DND-41 (cell line): ENCODE measurements around the gene CRIP1.

Source experiments
- ATAC-seq: fragments of 200-7000 bp; cut with Tn5 transposase; 3 replicates; pipeline ENCODE4 v1.9.1; 2021; ENCODE audit warnings: low read depth; ENCODE audit not compliant: insufficient read depth
- DNase-seq: peaks from one replicate; pipeline ENCODE4 v3.0.0-alpha.2; 2020
- H2AFZ ChIP-seq: 2 replicates; pipeline ENCODE4 v1.6.0; 2012; ENCODE audit warnings: low read depth, low read length
- H3K27ac ChIP-seq: 2 replicates; pipeline ENCODE4 v1.5.1; 2012; ENCODE audit warnings: low read length, inconsistent platforms
- H3K27me3 ChIP-seq: fragments of 200-600 bp; sonication (generic); 2 replicates; pipeline ENCODE4 v1.6.0; 2012; ENCODE audit warnings: low read length, mild to moderate bottlenecking, inconsistent platforms; ENCODE audit not compliant: insufficient read depth, poor library complexity
- H3K36me3 ChIP-seq: 2 replicates; pipeline ENCODE4 v1.5.1; 2012; ENCODE audit warnings: low read length, inconsistent platforms; ENCODE audit not compliant: insufficient read depth
- H3K4me1 ChIP-seq: 2 replicates; pipeline ENCODE4 v1.5.1; 2012; ENCODE audit warnings: mild to moderate bottlenecking, low read length; ENCODE audit not compliant: insufficient read depth
- H3K4me2 ChIP-seq: 2 replicates; pipeline ENCODE4 v1.6.0; 2012; ENCODE audit warnings: mild to moderate bottlenecking, moderate library complexity, low read length, inconsistent platforms; ENCODE audit not compliant: insufficient read depth
- H3K4me3 ChIP-seq, 2 experiments: fragments of 200-600 bp in 1 of 2; shearing (Covaris generic) in 1 of 2; 2 replicates each; pipeline ENCODE4 v1.5.1; 2012 to 2016; ENCODE audit warnings: inconsistent platforms in 2 of 2, low read length in 2 of 2, mild to moderate bottlenecking in 2 of 2, low read depth in 1 of 2, moderate library complexity in 1 of 2
- H3K79me2 ChIP-seq: 2 replicates; pipeline ENCODE4 v1.6.0; 2012; ENCODE audit warnings: low read length, inconsistent platforms; ENCODE audit not compliant: insufficient read depth
- H3K9ac ChIP-seq: 2 replicates; pipeline ENCODE4 v1.6.0; 2012; ENCODE audit warnings: low read depth, mild to moderate bottlenecking, inconsistent platforms, low read length, moderate library complexity
- H3K9me3 ChIP-seq: 2 replicates; pipeline ENCODE4 v1.5.1; 2012; ENCODE audit warnings: low read length, moderate library complexity, mild to moderate bottlenecking, inconsistent platforms; ENCODE audit not compliant: insufficient read depth, severe bottlenecking
- H4K20me1 ChIP-seq: 2 replicates; pipeline ENCODE4 v1.6.0; 2012; ENCODE audit warnings: low read length; ENCODE audit not compliant: insufficient read depth
- EZH2 ChIP-seq: IDR thresholded peaks from 3 replicates; pipeline ENCODE4 v1.6.1; 2012; ENCODE audit warnings: borderline replicate concordance, low read depth, mild to moderate bottlenecking, moderate library complexity, low read length, inconsistent platforms; ENCODE audit not compliant: severe bottlenecking
- TF ChIP-seq, protein P1 (sequence below): IDR thresholded peaks from 2 replicates; pipeline ENCODE4 v1.5.1; 2012; ENCODE audit warnings: borderline replicate concordance, low read length, moderate library complexity, mild to moderate bottlenecking; ENCODE audit not compliant: poor library complexity, severe bottlenecking; ENCODE audit errors: extremely low read depth

CRIP1 gene

GRCh38 chr14:105450123-105450505 lies 36.6 kb upstream of the CRIP1 start:
- no peaks in the 10 kb centered on the region for H3K27me3 ChIP-seq
- peaks cover 65% of the 10 kb centered on the region for H4K20me1 ChIP-seq
- H3K4me2 ChIP-seq: no peak overlapping the region
- peaks cover 88% of the 10 kb centered on the region for H3K36me3 ChIP-seq
- peaks cover 42% of the 10 kb centered on the region for H3K79me2 ChIP-seq
- no peak for ATAC-seq
- H3K27ac ChIP-seq: no peak overlapping the region
- H3K4me1 ChIP-seq: no peaks in the 10 kb centered on the region
- TF ChIP-seq EZH2: no peak
- TF ChIP-seq, protein P1, sequence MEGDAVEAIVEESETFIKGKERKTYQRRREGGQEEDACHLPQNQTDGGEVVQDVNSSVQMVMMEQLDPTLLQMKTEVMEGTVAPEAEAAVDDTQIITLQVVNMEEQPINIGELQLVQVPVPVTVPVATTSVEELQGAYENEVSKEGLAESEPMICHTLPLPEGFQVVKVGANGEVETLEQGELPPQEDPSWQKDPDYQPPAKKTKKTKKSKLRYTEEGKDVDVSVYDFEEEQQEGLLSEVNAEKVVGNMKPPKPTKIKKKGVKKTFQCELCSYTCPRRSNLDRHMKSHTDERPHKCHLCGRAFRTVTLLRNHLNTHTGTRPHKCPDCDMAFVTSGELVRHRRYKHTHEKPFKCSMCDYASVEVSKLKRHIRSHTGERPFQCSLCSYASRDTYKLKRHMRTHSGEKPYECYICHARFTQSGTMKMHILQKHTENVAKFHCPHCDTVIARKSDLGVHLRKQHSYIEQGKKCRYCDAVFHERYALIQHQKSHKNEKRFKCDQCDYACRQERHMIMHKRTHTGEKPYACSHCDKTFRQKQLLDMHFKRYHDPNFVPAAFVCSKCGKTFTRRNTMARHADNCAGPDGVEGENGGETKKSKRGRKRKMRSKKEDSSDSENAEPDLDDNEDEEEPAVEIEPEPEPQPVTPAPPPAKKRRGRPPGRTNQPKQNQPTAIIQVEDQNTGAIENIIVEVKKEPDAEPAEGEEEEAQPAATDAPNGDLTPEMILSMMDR: no peak
- H3K9me3 ChIP-seq: no peaks in the 10 kb centered on the region
- no peak overlapping the region for H3K9ac ChIP-seq
- H3K4me3 ChIP-seq: no peak overlapping the region
- DNase-seq: no peak
- H2AFZ ChIP-seq: no peak overlapping the region

DNA sequence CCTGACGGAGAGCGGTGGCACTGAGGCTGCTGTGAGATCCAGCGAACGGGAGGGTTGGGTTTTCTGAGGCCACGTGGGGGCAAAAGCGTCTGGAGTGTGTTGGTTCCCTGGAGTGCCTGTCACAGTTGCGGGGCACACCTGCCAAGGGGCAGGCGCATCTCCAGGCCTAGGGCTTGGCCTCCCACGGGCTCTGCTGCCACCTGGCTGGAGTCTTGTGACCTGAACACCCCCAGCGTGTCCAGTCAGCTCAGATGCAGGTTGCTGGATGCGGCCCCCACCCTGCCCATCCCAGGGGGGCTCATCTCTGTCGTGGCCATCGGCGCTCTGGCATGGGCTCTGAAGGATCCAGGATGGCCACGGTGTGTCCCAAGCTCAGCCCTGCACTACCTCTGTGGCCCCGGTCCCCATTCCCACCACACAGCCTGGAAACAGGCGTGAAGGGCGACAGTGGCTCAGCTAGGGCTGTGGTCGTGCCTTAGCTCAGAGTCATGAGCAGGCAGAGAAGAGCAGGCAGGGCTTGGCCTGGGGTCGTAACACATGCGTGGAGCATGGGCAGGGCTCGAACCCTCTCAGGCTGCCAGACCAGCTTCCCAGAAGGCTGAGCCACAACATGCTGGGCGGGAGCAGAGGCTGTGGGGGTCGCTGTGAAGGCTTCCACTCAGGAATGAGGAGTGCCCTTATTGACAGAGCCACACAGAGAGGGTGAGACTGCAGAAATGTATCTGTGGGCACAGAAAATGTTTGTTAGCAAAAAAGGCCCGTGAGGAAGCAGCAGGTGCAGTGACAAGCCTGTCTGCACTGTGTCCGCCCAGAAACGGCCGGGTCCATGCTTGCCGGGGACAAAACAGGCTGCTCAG lies 35.6 kb upstream of the CRIP1 start:
- no peaks in the 10 kb centered on the region for H3K4me1 ChIP-seq
- H3K36me3 ChIP-seq: peaks cover 88% of the 10 kb centered on the region
- H3K79me2 ChIP-seq: peaks cover 35% of the 10 kb centered on the region
- H3K4me2 ChIP-seq: no peak overlapping the region
- H3K27me3 ChIP-seq: no peaks in the 10 kb centered on the region
- no peak for DNase-seq
- H3K9ac ChIP-seq: no peak overlapping the region
- TF ChIP-seq, protein P1: no peak
- TF ChIP-seq EZH2: no peak
- no peak overlapping the region for H3K27ac ChIP-seq
- no peaks in the 10 kb centered on the region for H3K9me3 ChIP-seq
- no peak overlapping the region for H2AFZ ChIP-seq
- ATAC-seq: no peak
- H3K4me3 ChIP-seq: no peak overlapping the region
- H4K20me1 ChIP-seq: peaks cover 65% of the 10 kb centered on the region

- Histone ChIP-seq H3K9ac (no peak overlapping the region), H3K4me3 (no peak overlapping the region), H4K20me1 (peaks cover 61% of the 10 kb centered on the region), H3K27ac (no peak overlapping the region), H3K79me2 (peaks cover 24% of the 10 kb centered on the region), H2AFZ (no peak overlapping the region), H3K27me3 (no peaks in the 10 kb centered on the region), H3K36me3 (peaks cover 91% of the 10 kb centered on the region), H3K4me2 (no peak overlapping the region), H3K4me1 (no peaks in the 10 kb centered on the region), H3K9me3 (no peaks in the 10 kb centered on the region)
- TF ChIP-seq, protein P1: no peak
- TF ChIP-seq EZH2: no peak
- no peak for DNase-seq
- no peak for ATAC-seq
Measured at GRCh38 chr14:105452963-105453362, 33.7 kb upstream of the CRIP1 start.
